HG03354 (cell line): Measurements from ENCODE around the gene CCDC27.

Experiments used
- ATAC-seq: cut with Tn5 transposase; IDR thresholded peaks from one replicate; pipeline ENCODE4 v1.9.1; 2021; ENCODE audit warnings: mild to moderate bottlenecking; ENCODE audit not compliant: unreplicated experiment, poor library complexity, severe bottlenecking

The CCDC27 gene

DNA sequence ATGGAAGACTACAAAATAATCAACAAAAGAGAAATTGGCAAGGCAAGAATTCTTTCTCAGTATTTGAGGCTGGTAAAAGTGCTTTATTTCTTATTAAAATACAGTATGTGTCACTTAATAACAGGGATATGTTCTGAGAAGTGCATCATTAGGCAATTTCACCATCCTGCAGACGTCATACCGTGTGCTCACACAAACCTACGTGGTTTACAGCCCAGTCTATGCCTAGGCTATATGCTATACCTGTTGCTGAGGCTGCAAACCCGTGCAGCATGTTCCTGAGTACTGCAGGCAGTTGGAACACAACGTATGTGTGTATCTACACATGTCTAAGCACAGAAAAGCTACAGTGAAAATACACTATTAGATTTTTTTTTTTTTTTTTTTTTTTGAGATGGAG lies 2.7 kb upstream of the CCDC27 start:
- ATAC-seq: no peak

DNA sequence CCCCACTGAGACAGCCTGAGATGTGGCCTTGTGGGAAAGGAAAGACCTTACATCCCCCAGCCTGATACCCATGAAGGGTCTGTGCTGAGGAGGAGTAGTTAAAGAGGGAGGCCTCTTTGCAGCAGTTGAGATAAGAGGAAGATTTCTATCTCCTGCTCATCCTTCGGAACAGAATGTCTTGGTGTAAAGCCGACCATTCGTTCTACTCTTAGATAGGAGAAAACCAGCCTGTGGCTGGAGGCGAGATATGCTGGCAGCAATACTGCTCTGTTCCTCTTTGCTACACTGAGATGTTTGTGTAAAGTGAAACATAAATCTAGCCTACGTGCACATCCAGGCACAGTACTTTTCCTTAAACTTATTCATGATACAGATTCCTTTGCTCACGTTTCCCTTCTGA lies 1.5 kb upstream of the CCDC27 start:
- ATAC-seq: no peak

DNA sequence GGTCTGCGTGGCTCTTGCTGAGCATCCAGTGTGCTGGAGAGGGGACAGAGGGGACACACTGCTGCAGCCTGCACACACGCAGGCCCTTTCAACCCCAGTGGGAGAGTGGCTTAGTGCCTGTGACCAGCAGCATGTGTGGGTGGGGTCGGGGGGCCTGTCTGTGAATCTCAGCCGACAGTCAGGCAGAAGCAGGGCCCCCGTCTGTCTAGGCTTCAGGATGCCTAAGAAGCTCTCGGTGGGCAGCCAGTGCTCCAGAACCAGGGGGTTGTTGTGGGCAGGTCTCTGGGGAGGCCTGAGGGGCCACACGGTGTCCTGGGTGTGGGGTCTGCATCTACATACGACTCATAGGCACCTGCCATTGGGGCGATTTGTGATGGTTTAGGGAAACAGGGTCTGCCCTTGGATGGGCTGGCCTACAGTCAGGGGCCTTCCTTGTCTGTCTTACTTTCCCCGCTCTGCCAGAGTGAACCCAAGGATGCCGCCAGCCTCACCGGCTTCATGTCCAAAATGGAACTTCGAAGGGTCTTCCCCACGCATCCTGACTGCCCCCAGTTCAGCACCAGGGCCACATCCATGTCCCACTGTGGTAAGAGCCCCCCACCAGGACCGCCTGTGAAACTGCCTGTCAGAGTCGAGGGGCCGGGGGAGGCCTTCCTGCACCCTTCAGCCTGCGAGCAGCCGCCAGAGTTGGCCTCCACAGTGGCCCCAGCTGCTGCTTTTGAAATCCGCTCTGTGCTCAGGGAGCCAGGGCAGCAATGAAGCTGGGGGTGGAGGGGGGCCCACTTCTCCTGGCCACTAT lies 1.6 kb downstream of the CCDC27 start:
- ATAC-seq: no peak

DNA sequence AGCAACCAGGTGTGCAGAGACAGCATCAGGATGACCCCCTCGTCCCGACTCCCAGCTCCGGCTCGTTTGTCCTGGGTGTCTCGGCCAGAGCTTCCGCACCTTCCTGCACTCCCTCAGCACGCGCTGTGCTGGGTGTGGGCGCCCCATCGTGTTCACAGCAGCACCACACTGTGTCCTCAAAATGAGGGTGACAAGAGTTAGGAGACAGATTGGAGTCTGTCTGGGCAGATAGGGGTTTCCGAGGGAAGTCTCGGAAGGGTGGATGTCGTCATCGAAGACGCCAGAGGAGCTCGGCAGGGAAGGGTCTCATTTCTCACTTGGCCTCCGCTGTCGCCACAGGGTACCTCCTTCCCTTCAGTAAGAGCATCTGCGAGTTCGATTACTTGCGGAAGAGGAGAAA lies 4.1 kb downstream of the CCDC27 start:
- no peak for ATAC-seq

DNA sequence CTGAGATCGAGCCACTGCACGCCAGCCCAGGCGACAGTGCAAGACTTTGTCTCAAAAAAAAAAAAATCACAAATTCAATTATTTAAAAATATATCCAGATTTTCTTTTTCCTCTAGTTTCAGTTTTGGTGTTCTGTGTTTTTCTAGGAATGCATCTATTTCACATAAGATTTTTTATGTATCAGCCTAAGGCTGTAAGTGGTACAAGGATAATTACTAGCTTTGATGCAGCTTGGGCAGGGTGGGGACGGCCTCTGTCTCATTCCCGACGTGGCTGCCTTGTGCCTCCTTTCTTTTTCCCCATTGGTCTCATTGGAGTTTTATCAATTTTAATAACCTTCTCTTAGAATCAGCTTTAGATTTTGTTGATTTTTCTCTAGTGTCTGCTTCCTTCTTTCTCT lies 6.9 kb downstream of the CCDC27 start:
- ATAC-seq: no peak

DNA sequence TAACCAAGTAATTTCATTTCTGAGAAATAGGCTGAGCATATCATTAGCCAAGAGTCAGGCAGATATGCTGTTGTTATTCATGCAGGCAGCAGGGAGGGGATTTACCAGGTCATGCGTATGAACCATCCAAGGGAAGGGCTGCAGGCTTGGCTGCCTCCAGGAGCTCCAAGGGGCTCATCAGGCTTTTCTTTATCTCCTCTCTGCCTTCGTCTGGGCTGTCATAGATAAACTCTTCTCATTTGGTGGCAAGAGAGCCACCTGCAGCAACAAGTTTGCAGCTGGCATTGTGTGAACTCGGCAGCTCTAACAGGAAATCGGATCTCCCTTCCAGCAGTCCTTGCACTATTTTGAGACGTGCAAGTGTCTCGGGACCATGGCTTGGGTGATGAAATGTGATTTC lies 7.5 kb downstream of the CCDC27 start:
- no peak for ATAC-seq

DNA sequence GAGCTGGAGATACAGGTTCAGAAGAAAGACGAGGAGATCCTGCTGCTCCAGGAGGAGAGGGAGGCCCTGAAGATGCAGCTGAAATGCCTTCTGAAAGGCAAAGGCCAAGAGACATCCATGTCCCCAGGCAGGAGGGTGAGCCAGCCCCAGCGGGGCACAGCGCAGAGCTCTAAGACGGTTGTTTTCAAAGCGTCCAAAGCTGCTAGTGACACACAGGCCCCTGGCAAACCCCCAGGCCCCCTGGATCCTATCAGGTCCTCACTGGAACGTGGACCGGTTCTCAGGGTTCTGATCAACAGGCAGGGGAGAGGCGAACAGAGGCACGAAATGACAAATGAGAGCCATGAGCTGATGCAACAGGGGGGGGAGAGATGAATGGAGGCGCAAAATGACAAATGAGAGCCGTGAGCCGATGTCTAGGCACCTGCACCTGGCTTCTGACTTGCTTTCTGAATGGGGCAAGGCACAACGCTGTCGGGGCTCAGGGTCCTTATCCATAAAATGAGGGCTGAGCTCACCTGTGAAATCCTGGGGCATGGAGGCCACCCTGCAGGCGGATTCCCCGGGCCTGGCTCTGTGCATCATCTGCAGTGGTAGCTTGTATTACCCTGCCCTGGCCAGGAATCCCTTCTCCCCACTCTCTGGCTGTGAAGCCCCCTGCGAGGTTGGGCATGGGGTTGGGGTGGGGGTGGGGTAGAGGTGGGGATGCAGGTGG lies 9.2 kb downstream of the CCDC27 start:
- no peak for ATAC-seq

DNA sequence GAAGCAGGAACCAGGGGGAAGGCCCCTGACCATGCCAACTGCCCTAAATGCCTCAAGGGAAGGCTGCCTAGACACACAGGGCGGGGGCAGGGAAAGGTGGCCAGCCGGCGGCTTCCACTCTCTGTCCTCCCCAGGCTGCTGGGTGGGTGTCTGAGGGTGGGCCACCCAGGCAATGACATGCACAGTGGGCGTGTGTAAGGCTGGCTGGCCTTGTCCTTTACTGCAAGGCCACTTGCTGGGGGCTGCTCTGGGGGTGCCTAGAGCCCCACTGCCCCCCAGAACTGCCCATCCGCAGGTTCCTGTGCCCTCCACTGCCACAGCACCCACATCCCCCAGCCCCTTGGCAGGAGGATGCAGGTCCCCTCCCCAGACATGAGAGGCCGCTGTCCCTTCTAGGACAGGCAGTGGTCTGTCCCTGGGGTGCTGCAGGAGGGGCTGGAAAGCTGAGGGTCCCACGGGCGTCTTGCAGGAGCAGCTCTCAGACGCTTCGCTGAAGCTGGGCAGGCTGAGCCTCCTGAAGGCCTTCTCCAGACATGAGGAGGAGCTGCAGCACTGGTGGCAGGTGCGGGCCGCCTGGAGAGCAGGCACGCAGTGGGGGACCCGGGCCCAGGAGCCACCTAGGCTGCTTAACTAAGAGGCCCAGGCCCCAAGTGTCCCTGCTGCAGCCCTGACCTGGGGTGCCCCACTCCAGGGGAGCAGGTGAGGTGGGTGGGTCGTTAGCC lies 10.1 kb downstream of the CCDC27 start:
- no peak for ATAC-seq

DNA sequence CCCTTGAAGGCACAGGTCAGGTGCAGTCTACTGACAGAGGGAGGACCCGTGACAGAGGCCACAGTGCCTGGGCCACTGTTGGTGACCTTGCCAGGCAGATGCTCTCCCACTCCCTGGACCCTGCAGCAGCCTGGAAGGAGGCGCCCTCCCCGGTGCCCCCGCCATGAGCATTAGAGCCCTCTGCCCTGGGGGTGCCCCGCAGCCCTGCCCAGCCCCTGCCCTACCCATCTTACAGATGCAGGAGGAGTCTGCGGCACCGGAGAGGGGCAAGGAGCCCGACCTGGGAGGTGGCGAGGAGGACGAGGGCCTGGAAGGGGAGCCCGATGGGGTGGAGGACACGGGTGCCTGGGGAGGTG lies 10.6 kb downstream of the CCDC27 start:
- no peak for ATAC-seq

DNA sequence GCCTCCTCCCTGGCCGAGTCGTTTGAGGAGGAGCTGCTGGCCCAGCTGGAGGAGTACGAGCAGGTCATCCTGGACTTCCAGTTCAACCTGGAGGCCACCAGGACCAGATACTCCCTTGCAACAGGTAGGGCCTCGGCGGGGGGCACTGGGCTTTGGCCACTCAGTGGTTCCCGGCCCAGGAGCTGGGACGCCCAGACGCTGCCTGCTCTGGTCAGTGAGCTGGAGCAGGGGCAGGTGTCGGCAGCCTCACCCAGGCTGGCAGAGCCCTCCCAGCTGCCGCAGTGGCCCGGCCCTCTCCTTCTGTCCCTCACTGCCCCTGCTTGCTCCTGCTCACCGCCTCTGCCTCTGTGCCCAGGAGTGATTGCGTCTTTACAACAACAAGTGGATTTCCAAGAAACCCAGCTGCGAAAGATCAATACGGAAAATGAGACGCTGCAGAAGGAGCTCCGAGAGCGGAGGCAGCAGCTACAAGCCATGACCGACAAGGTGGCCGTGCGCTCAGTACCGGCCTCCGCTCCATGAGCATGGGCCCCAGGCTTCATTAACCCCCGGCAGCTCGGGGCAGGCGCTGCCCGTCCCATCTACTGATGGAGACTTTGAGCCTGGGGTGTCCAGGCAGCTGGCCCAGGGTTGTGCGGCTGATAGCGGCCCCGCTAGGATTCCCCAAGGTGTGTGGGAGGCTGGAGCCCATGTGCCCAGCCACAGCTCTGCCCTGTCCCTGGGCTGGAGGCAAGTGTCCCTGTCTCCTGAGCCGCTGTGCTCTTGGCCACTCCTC lies 11.3 kb downstream of the CCDC27 start:
- no peak for ATAC-seq

DNA sequence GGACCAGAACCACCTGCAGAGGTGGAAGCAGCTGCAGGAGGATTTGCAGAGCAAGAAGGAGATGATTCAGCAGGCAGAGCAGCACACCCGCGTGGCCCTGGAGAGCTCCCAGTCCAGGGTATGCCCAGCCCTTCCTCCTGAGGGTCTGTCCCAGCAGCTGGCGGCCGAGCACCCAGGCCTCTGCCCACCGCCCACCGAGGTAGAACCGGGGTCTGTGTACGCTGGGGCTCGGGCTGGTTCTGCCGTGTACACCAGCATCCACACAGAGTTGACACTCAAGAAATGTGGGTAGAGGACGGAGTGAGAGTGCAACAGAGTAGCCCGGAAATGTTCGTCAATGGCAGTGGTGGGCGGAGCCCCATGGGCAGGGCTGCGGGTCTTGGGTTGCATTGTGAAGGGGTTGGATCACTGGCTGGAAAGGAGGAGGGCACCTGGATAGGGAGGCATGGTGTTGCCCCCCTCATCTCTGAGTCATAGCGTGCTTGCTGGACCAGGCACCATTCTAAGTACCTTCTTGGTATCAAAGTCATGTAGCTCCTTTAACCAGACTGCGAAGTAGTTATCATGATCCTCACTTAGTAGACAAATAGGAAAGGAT lies 15.2 kb downstream of the CCDC27 start:
- no peak for ATAC-seq

DNA sequence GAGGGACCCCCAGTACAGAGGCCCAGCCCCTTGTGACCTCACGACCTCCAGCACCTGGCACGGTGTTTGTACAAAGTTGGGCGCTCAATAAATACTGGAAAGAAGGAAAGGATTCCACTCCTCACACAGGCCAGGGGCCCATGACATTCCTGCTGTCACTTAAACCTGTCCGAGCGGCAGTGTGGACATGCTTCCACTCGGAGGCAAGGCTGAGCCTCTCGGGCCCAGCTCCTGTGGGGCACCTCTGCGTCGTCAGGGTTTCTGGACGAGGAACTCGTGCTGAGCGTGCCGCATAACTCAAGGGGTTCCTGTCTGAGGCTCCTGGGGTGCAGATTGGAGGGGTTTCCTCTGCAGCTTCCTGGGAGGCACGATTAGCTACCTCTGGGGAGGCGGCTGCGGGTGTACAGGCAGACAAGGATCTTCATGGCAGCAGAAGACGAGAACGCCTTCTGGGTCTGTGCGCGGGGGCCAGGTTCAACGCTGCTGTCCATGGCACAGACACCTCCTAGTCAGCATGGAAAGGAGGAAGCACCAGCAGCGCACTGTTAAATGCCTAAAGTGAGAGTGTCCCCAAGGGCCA lies 16.7 kb downstream of the CCDC27 start:
- ATAC-seq: no peak

DNA sequence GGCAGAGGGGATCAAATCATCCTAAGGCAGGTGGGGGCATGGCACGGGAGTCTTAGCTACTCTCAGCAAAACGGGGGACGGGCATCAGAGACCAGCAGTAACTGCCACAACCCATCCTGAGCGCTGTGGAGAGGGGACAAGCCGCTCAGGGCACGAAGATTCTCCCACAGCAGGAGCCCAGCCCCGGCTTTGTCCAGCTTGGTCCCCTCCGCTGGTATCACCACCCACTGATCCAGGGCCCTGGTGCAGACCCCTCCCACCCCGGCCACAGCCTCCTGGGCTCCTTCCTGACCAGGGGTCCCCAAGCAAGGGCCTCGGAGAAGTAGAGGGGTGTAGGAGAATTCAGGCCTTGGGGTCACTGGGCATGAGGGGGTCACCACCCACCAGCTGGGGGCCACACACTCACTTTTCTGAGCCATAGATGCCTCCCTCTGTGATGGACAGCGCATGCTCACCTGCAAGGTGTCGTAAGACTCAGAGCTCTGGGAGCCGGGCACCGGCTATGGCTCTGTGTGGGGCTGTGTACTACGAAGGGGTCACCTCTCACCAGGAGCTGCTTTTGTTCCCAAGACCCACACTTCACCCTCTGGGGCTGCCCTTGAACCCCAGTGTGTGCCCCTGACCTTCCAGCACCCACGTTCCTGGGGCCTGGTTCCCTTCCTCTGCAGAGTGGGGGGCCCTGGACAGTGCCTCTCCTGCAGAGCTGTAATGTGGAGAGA lies 18.0 kb downstream of the CCDC27 start:
- no peak for ATAC-seq

DNA sequence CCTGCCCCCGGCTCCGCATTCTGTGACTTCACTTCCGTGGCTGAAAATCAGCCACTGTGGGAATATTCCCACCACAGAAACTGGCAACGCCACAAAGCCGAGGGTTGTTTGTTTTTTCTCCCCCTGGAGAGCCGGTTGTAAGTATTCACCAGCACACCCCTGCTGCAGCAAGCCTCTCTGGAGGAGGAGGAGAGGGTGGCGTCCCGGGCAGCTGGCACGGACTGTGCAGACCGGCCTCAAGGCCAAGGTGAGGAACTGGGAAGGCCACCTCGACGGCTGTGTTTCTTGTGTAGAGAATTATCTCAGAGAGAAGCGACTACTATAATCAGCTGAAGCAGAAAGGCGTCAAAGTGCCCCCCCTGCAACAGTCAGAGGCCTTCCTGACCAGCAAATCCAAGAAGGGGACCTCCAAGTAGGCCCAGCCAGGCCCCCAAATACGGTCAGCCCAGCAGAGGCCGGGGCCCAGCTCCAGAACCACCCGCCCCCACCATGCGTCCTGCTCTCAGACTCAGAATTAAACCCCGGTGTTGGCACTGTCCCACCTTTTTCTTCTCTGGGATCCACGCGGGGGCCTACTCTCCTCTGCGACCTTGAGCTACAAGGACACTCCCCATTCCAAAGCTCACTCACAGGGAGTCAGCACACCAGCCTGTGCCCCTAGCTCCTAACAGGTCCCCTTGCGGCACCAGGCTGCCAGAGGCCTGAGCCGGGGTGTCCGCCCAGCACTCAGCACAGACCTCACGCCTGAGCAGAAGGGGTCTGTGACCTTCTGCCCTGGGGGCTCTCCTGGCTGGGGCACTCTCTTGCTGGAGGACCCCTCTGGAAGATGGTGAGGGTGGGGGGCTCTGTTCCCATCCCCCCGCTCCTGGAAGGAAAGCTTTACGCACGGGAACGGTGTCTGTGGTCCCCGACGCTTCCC lies 19.1 kb downstream of the CCDC27 start:
- no peak for ATAC-seq

DNA sequence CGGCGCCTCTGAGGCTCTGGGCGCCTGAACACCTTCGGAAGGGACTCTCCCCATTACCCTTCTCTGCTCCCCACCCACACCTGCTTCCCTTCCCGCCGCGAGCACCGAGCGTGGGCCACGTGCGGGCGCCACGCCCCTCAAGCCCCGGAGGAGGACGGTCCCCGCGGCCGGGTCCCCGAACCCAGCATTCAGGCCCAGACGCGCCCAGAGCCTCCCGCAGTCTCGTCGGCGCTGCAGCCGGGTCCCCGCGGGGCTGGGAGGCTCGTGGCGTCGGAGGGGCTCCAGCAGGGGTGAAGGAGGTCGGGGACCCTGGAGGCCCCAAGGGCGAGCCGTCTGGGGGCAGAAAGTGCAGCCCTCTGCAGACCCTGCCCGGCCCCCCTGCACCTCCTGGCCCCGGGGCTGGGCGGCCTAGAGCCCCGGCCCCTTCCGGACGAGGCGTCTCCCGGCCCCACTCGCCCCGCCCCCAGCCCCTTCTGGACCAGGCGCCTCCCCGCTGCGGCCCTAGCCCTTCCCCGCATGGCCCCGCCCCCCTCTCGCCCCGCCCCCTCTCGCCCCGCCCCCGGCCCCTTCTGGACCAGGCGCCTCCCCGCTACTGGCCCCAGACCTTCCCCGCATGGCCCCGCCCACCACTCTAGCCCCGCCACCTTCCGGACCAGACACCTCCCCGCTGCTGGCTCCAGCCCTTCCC lies 19.9 kb downstream of the CCDC27 start:
- peak; percentile 67 for ATAC-seq

DNA sequence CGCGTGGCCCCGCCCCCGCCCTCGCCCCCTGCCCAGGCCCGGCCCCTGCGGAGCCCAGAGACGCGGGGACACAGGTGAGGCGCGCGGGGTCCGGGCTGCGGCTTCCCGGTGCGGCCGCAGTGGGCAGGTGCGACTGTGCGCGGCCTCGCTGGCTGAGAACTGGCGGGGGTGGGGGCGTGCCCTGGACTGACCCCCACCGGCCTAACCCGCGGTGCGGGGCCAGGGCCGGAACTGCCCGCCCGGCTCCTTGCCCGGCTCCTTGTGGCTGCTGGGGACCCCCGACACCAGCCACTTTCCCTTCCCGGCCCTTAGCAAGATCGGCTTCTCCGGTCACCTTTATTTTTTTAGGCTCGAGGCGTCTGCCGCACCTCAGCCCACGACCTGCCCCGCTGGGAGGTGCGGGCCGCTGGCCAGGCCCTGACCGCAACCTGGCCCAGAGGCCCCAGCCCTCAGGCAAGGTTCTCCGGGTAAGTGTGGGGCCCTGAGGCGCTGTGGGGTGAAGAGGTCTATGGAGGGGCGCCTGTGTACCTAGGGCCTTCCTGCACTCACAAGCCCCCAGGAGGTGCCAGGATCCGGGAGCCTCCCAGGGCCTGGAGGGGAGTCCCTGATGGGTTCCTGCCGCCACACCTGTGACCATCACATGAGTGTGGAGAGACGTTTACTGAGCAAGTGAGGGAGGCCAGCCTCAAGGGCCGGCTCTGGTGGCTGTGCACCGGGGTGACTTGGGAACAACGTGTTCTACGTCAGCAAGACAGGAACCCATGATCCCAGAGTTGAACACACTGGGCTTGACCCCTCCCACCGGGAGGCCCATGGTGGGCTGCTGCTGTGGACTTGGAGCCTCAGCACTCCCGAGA lies 20.7 kb downstream of the CCDC27 start, which contains the start of gene SMIM1:
TSS of gene SMIM1 (plus strand) at position 35 of the 857 bp plus-strand sequence. CDS start 2,625 bp downstream, outside the sequence.
- ATAC-seq: peak; percentile 22
